IPS-20b (cell line): ENCODE data around the gene TMEM8B.
A peak's percentile ranks its signal among the peaks of the same experiment; 100 is the strongest.

Source experiments
- H3K27ac ChIP-seq: one replicate; pipeline ENCODE4 v1.5.1; 2013; ENCODE audit warnings: low read length
- H3K27me3 ChIP-seq: 2 replicates; pipeline ENCODE4 v1.6.1; 2013; ENCODE audit warnings: mild to moderate bottlenecking, low read length, inconsistent platforms; ENCODE audit not compliant: insufficient read depth
- H3K36me3 ChIP-seq: 2 replicates; pipeline ENCODE4 v1.6.1; 2013; ENCODE audit warnings: low read depth, mild to moderate bottlenecking, inconsistent platforms, low read length, moderate library complexity; ENCODE audit not compliant: insufficient read depth
- H3K4me1 ChIP-seq: 2 replicates; pipeline ENCODE4 v1.6.1; 2013; ENCODE audit warnings: mild to moderate bottlenecking, control low read depth, inconsistent platforms, low read length, moderate library complexity; ENCODE audit not compliant: insufficient read depth
- H3K4me3 ChIP-seq: 2 replicates; pipeline ENCODE4 v1.5.1; 2013; ENCODE audit warnings: mild to moderate bottlenecking, low read length, inconsistent platforms
- H3K9ac ChIP-seq: 2 replicates; pipeline ENCODE4 v1.6.1; 2013; ENCODE audit warnings: low read depth, mild to moderate bottlenecking, inconsistent platforms, low read length, moderate library complexity
- H3K9me3 ChIP-seq: 2 replicates; pipeline ENCODE4 v1.6.1; 2013; ENCODE audit warnings: mild to moderate bottlenecking, low read depth, low read length, inconsistent platforms; ENCODE audit not compliant: insufficient read depth

TMEM8B gene

GRCh38 chr9:35813434-35814105 lies 15.5 kb upstream of the TMEM8B start:
- Histone ChIP-seq H3K27me3 (no peaks in the 10 kb centered on the region), H3K36me3 (no peaks in the 10 kb centered on the region; the same call in 1 of the 2 replicates), H3K4me1 (peaks cover 11% of the 10 kb centered on the region; the same call in 1 of the 2 replicates), H3K4me3 (peak overlapping the region; percentile 74; the same call in 1 of the 2 replicates), H3K9ac (peak overlapping the region; percentile 89; the same call in 1 of the 2 replicates), H3K9me3 (no peaks in the 10 kb centered on the region), H3K27ac (no peak overlapping the region)

- Histone ChIP-seq H3K9ac (peak overlapping the region; percentile 89; the same call in 1 of the 2 replicates), H3K4me1 (peaks cover 11% of the 10 kb centered on the region; the same call in 1 of the 2 replicates), H3K27ac (peak overlapping the region; percentile 40), H3K27me3 (no peaks in the 10 kb centered on the region), H3K9me3 (no peaks in the 10 kb centered on the region), H3K4me3 (peak overlapping the region; percentile 74), H3K36me3 (no peaks in the 10 kb centered on the region; the same call in 1 of the 2 replicates)
Measured at GRCh38 chr9:35814106-35814840, 14.8 kb upstream of the TMEM8B start.

GRCh38 chr9:35814841-35815543 lies 14.0 kb upstream of the TMEM8B start, which contains the start of gene HINT2:
HINT2 (minus strand) TSS chr9:35815042; CDS start chr9:35814979, 63 bp downstream.
- Histone ChIP-seq H3K4me1 (peaks cover 11% of the 10 kb centered on the region; the same call in 1 of the 2 replicates), H3K27me3 (no peaks in the 10 kb centered on the region), H3K9me3 (no peaks in the 10 kb centered on the region), H3K27ac (peak within 1 kb of the TSS; percentile 66), H3K4me3 (peak within 1 kb of the TSS; percentile 74), H3K36me3 (no peaks in the 10 kb centered on the region), H3K9ac (peak within 1 kb of the TSS; percentile 89; the same call in 1 of the 2 replicates)

- peaks cover 11% of the 10 kb centered on the region; the same call in 1 of the 2 replicates for H3K4me1 ChIP-seq
- no peak overlapping the region for H3K4me3 ChIP-seq
- H3K9me3 ChIP-seq, result no peaks in the 10 kb centered on the region
- H3K36me3 ChIP-seq, result no peaks in the 10 kb centered on the region
- H3K27ac ChIP-seq, result no peak overlapping the region
- no peak overlapping the region for H3K9ac ChIP-seq
- no peaks in the 10 kb centered on the region for H3K27me3 ChIP-seq
Measured at GRCh38 chr9:35816708-35817107, 12.3 kb upstream of the TMEM8B start.

GRCh38 chr9:35818341-35818740 lies 10.7 kb upstream of the TMEM8B start:
- no peaks in the 10 kb centered on the region for H3K9me3 ChIP-seq
- no peak overlapping the region for H3K4me3 ChIP-seq
- H3K27ac ChIP-seq, result no peak overlapping the region
- no peaks in the 10 kb centered on the region for H3K27me3 ChIP-seq
- H3K36me3 ChIP-seq, result no peaks in the 10 kb centered on the region
- H3K9ac ChIP-seq, result no peak overlapping the region
- peaks cover 12% of the 10 kb centered on the region; the same call in 1 of the 2 replicates for H3K4me1 ChIP-seq

- Histone ChIP-seq H3K36me3 (no peaks in the 10 kb centered on the region), H3K9me3 (no peaks in the 10 kb centered on the region), H3K27ac (no peak overlapping the region), H3K9ac (no peak overlapping the region), H3K27me3 (no peaks in the 10 kb centered on the region), H3K4me1 (peaks cover 8% of the 10 kb centered on the region; the same call in 1 of the 2 replicates), H3K4me3 (no peak overlapping the region)
Measured at GRCh38 chr9:35820076-35820475, 9.0 kb upstream of the TMEM8B start.

GRCh38 chr9:35822926-35823325 lies 6.1 kb upstream of the TMEM8B start:
- H3K27ac ChIP-seq, result no peak overlapping the region
- H3K4me3 ChIP-seq, result no peak overlapping the region
- H3K9me3 ChIP-seq, result no peaks in the 10 kb centered on the region
- H3K4me1 ChIP-seq, result peaks cover 8% of the 10 kb centered on the region; the same call in 1 of the 2 replicates
- H3K9ac ChIP-seq, result no peak overlapping the region
- H3K36me3 ChIP-seq, result no peaks in the 10 kb centered on the region
- no peaks in the 10 kb centered on the region for H3K27me3 ChIP-seq

GRCh38 chr9:35826071-35826701 lies 2.8 kb upstream of the TMEM8B start:
- H3K27me3 ChIP-seq, result no peaks in the 10 kb centered on the region
- H3K4me3 ChIP-seq, result no peak overlapping the region
- peaks cover 14% of the 10 kb centered on the region; the same call in 1 of the 2 replicates for H3K4me1 ChIP-seq
- H3K27ac ChIP-seq, result no peak overlapping the region
- H3K36me3 ChIP-seq, result no peaks in the 10 kb centered on the region
- no peak overlapping the region for H3K9ac ChIP-seq
- no peaks in the 10 kb centered on the region for H3K9me3 ChIP-seq

- H3K9ac ChIP-seq, result no peak overlapping the region
- peaks cover 14% of the 10 kb centered on the region; the same call in 1 of the 2 replicates for H3K4me1 ChIP-seq
- H3K27me3 ChIP-seq, result no peaks in the 10 kb centered on the region
- no peak overlapping the region for H3K27ac ChIP-seq
- H3K9me3 ChIP-seq, result no peaks in the 10 kb centered on the region
- H3K36me3 ChIP-seq, result no peaks in the 10 kb centered on the region
- no peak overlapping the region for H3K4me3 ChIP-seq
Measured at GRCh38 chr9:35827486-35827885, 1.5 kb upstream of the TMEM8B start.

GRCh38 chr9:35828716-35829083 lies 328 bp upstream of the TMEM8B start, which contains the start of gene FAM221B:
FAM221B (minus strand) TSS chr9:35828732; CDS start chr9:35826161, 2,571 bp downstream.
- H3K27me3 ChIP-seq, result no peaks in the 10 kb centered on the region
- H3K4me1 ChIP-seq, result peaks cover 10% of the 10 kb centered on the region; the same call in 1 of the 2 replicates
- no peaks in the 10 kb centered on the region for H3K9me3 ChIP-seq
- H3K27ac ChIP-seq, result no peak within 1 kb of the TSS
- H3K9ac ChIP-seq, result peak within 1 kb of the TSS; percentile 61; the same call in 1 of the 2 replicates
- peak within 1 kb of the TSS; percentile 75 for H3K4me3 ChIP-seq
- H3K36me3 ChIP-seq, result no peaks in the 10 kb centered on the region

- H3K27ac ChIP-seq, result no peak overlapping the region
- H3K36me3 ChIP-seq, result no peaks in the 10 kb centered on the region
- H3K9me3 ChIP-seq, result no peaks in the 10 kb centered on the region
- H3K9ac ChIP-seq, result peak overlapping the region; percentile 61; the same call in 1 of the 2 replicates
- H3K4me3 ChIP-seq, result peak overlapping the region; percentile 75
- H3K4me1 ChIP-seq, result peaks cover 6% of the 10 kb centered on the region; the same call in 1 of the 2 replicates
- no peaks in the 10 kb centered on the region for H3K27me3 ChIP-seq
Measured at GRCh38 chr9:35829764-35830096, 702 bp downstream of the TMEM8B start.
